ENCODE measurements around the gene PPP2CA. TPM values are rescaled to one million over a fixed set of nuclear protein-coding genes. Genes with fewer than 3 reads are reported as not detected.

Gene PPP2CA
- total and polyA plus RNA-seq, 2 of the 8 experiments (the other 6 are each of a cell fraction or from before 2014, with no cell fraction given), result 75.0 to 205 TPM

DNA sequence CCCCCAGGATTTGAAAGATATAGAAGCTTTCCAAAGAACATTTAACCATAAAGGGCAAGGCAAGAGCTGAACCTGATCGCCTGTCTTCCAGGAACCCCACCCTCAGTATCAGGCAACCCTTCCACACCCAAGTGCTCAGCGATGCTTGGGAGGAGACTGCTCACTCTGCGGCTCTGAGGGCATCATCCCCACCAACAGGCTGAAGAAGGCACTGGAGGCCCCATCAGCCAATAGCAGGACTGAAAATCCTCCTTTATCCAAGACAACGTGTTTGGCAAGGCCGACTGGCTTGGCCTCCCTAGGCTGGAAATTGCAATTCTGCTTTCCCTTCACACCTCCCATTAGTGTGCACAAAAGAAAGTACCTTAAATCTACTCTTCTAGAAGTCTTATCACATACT is 1.4 kb upstream of the PPP2CA start (continued):
- TF ChIP-seq, protein P1, sequence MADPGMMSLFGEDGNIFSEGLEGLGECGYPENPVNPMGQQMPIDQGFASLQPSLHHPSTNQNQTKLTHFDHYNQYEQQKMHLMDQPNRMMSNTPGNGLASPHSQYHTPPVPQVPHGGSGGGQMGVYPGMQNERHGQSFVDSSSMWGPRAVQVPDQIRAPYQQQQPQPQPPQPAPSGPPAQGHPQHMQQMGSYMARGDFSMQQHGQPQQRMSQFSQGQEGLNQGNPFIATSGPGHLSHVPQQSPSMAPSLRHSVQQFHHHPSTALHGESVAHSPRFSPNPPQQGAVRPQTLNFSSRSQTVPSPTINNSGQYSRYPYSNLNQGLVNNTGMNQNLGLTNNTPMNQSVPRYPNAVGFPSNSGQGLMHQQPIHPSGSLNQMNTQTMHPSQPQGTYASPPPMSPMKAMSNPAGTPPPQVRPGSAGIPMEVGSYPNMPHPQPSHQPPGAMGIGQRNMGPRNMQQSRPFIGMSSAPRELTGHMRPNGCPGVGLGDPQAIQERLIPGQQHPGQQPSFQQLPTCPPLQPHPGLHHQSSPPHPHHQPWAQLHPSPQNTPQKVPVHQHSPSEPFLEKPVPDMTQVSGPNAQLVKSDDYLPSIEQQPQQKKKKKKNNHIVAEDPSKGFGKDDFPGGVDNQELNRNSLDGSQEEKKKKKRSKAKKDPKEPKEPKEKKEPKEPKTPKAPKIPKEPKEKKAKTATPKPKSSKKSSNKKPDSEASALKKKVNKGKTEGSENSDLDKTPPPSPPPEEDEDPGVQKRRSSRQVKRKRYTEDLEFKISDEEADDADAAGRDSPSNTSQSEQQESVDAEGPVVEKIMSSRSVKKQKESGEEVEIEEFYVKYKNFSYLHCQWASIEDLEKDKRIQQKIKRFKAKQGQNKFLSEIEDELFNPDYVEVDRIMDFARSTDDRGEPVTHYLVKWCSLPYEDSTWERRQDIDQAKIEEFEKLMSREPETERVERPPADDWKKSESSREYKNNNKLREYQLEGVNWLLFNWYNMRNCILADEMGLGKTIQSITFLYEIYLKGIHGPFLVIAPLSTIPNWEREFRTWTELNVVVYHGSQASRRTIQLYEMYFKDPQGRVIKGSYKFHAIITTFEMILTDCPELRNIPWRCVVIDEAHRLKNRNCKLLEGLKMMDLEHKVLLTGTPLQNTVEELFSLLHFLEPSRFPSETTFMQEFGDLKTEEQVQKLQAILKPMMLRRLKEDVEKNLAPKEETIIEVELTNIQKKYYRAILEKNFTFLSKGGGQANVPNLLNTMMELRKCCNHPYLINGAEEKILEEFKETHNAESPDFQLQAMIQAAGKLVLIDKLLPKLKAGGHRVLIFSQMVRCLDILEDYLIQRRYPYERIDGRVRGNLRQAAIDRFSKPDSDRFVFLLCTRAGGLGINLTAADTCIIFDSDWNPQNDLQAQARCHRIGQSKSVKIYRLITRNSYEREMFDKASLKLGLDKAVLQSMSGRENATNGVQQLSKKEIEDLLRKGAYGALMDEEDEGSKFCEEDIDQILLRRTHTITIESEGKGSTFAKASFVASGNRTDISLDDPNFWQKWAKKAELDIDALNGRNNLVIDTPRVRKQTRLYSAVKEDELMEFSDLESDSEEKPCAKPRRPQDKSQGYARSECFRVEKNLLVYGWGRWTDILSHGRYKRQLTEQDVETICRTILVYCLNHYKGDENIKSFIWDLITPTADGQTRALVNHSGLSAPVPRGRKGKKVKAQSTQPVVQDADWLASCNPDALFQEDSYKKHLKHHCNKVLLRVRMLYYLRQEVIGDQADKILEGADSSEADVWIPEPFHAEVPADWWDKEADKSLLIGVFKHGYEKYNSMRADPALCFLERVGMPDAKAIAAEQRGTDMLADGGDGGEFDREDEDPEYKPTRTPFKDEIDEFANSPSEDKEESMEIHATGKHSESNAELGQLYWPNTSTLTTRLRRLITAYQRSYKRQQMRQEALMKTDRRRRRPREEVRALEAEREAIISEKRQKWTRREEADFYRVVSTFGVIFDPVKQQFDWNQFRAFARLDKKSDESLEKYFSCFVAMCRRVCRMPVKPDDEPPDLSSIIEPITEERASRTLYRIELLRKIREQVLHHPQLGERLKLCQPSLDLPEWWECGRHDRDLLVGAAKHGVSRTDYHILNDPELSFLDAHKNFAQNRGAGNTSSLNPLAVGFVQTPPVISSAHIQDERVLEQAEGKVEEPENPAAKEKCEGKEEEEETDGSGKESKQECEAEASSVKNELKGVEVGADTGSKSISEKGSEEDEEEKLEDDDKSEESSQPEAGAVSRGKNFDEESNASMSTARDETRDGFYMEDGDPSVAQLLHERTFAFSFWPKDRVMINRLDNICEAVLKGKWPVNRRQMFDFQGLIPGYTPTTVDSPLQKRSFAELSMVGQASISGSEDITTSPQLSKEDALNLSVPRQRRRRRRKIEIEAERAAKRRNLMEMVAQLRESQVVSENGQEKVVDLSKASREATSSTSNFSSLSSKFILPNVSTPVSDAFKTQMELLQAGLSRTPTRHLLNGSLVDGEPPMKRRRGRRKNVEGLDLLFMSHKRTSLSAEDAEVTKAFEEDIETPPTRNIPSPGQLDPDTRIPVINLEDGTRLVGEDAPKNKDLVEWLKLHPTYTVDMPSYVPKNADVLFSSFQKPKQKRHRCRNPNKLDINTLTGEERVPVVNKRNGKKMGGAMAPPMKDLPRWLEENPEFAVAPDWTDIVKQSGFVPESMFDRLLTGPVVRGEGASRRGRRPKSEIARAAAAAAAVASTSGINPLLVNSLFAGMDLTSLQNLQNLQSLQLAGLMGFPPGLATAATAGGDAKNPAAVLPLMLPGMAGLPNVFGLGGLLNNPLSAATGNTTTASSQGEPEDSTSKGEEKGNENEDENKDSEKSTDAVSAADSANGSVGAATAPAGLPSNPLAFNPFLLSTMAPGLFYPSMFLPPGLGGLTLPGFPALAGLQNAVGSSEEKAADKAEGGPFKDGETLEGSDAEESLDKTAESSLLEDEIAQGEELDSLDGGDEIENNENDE (IDR thresholded peaks at IDR 0.05; ENCODE audit: insufficient replicate concordance, low read length), result no peak
- TF ChIP-seq CREB1 (IDR thresholded peaks at IDR 0.05) (no peak), TAF7 (optimal IDR thresholded peaks at IDR 0.05; ENCODE audit: borderline replicate concordance, low read depth, low read length) (no peak), POU5F1 (IDR thresholded peaks at IDR 0.05; ENCODE audit: low read depth, low read length) (no peak), EGR1 (IDR thresholded peaks at IDR 0.05; ENCODE audit: borderline replicate concordance, low read depth, low read length) (no peak), NANOG (IDR thresholded peaks at IDR 0.05; ENCODE audit: insufficient read depth, low read depth, low read length, poor library complexity, severe bottlenecking) (no peak), EZH2 (IDR thresholded peaks at IDR 0.05; ENCODE audit: low read depth, low read length, severe bottlenecking) (no peak), ASH2L (IDR thresholded peaks at IDR 0.05; ENCODE audit: low read length) (no peak), SP4 (IDR thresholded peaks at IDR 0.05; ENCODE audit: low read length) (no peak), BRCA1 (IDR thresholded peaks at IDR 0.05; ENCODE audit: low read depth, low read length) (no peak)
- TF ChIP-seq, protein P2, sequence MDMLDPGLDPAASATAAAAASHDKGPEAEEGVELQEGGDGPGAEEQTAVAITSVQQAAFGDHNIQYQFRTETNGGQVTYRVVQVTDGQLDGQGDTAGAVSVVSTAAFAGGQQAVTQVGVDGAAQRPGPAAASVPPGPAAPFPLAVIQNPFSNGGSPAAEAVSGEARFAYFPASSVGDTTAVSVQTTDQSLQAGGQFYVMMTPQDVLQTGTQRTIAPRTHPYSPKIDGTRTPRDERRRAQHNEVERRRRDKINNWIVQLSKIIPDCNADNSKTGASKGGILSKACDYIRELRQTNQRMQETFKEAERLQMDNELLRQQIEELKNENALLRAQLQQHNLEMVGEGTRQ (IDR thresholded peaks at IDR 0.05; ENCODE audit: low read length), result no peak
